Middle frontal gyrus (tissue), 1 donor: ENCODE measurements around the gene CCDC92B.

Experiments used
- DNase-seq: peaks from one replicate; pipeline ENCODE4 v3.0.0-alpha.2; 2015; ENCODE audit warnings: low spot score; ENCODE audit errors: extremely low spot score

The CCDC92B gene

GRCh38 chr17:2721603-2722002 lies 27.8 kb downstream of the CCDC92B start:
- DNase-seq: no peak

- no peak for DNase-seq
These were observed 29.6 kb downstream of the CCDC92B start for GRCh38 chr17:2719861-2720260.

DNA sequence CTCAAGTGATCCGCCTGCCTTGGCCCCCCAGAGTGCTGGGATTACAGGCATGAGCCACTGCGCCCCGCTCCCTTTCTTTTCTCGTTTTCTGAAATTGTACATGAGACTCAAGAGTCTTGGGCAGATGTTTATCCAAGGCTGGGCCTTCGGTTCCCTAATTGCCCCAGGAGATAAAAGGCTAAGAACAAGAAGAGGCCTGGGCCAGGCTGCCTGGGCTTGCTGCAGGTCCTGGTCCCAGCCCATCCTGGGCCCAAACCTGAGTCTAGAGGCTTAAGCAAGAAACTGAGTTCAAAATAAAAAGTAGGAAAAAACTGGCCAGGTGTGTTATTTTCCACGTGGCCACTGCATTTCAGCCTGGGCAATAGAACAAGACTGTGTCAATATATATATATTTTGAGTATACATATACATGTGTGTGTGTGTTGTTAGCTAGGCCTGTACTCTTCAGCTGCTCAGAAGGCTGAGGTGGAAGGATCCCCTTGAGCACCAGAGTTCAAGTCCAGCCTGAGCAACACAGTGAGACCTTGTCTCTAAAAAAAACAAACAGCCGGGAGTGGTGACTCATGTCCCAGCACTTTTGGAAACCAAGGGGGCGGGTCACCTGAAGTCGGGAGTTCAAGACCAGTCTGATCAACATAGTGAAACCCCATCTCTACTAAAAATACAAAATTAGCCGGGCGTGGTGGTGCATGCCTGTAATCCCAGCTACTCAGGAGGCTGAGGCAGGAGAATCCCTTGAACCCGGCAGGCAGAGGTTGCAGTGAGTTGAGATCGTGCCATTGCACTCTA lies 31.1 kb downstream of the CCDC92B start:
- no peak for DNase-seq

- no peak for DNase-seq
These were observed 32.8 kb downstream of the CCDC92B start for GRCh38 chr17:2716649-2717048.

GRCh38 chr17:2713881-2714280 lies 35.6 kb downstream of the CCDC92B start:
- no peak for DNase-seq

DNA sequence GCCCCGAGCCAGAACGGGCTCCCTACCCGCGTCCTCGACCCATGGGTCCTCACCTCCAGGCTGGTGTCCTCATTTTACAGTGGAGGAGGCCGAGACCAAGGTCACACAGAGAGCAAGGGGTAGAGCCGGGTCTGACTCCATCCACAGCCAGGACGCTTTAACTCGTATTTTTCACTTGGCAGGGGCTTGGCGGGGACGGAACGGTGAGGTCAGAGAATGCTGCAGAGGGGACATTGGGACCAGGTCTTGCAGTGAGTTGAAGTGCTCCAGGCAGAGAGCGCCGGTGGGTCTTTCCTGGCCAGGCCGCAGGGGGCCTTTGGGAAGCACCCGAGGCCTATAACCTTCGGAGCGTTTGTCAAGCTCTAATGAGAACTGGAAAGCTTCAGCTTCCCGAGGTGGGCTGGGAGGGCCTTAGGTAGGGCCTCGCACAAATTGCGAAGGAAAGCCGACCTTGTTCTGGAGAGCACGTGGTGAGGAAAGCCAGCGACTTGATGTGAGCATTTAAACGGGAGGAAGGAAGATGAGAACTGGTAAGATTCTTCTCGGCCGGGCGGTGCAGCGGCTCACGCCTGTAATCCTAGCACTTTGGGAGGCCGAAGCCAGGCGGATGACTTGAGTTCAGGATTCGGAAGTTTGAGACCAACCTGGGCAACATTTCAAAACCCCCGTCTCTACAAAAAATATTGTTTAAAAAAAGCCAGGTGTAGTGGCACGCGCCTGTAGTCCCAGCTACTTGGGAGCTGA lies 37.0 kb downstream of the CCDC92B start:
- DNase-seq: no peak

GRCh38 chr17:2711608-2712299 lies 37.7 kb downstream of the CCDC92B start, which contains the start of gene CLUH:
CLUH (minus strand) TSS chr17:2711764; CDS start chr17:2711661, 103 bp downstream.
- peak; percentile 90 for DNase-seq

DNA sequence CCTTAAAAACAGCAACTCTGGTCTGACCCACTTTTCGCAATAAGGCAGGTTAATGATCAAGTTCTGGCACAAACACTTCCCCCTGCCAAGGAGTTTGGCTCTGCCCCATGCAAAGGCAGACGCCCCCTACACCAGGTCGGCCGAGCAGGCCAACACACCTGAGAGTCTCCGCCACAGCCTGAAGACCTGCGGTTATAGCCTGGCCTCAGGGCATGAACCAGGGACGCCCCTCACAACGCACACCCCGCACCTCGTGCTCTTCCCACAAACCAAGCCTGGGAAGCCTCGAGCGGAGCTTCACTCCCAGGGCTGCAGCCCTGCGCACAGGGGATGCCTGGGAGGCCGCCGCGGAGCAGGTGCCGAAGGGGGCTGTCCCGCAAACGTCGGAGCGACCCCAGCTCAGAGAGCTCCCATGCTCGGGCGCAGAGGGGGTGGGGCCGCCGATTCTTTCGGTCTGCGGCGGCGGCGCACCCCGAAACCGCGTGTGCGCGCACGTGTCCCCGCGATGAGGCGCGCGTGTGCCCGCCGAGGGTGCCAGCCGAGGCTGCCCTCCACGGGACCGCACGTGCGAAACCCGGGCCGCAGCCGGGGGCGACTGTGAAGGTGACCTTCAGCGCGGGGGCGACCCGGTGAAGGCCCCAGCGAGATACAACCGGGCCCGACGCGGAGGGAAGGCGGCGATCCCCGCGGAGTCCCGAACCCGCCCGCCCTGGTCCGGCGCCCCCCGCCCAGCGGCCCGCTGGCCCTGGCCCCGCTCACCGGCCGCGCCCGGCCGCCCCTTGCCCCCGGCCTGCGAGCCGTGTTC lies 38.4 kb downstream of the CCDC92B start:
- no peak for DNase-seq

- DNase-seq: no peak
These were observed 39.2 kb downstream of the CCDC92B start for GRCh38 chr17:2710071-2710802.

GRCh38 chr17:2709183-2709661 lies 40.2 kb downstream of the CCDC92B start:
- no peak for DNase-seq

GRCh38 chr17:2708585-2709182 lies 40.8 kb downstream of the CCDC92B start:
- DNase-seq: no peak

DNA sequence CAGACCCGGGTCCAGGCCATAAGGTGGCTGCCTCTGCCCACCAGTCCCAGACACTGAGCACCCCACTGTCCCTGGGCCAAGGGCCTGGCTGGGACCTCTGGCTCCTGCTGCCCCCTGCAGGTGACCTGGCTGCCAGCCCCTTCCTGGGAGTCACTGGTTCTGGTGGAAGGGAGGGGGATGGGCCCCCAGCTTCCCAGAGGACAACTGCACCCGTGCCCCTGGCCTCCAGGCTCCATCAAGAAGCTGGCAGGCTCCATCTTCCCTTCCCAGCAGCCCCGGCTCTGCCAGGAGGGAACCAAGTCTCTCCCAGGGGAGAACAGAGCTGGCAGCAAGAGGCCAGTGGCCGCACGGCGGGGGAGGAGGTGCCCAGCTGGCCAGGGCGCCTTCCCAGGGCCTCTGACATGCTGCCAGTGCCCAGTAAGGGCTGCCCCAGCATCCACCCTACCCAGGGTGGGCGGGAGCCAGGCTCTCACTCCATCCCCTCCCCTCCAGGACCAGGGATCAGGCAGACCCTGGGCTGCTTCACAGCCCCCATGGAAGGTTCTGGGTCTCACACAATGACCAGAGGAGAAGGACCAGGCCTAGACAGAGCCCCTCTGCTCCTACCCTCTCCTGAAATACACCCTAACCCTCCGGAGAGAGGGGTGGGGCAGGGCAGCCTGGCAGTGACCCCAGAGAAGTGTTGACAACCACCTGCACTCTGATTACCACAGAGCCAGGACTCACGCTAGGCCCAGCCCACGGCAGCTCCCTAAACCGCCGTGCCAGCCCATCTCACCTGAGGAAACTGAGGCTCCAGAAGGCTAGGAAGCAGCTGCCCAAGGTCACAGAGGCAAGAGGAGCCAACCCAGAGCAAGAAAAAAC lies 41.5 kb downstream of the CCDC92B start:
- no peak for DNase-seq

- DNase-seq: no peak
These were observed 42.4 kb downstream of the CCDC92B start for GRCh38 chr17:2706911-2707510.

DNA sequence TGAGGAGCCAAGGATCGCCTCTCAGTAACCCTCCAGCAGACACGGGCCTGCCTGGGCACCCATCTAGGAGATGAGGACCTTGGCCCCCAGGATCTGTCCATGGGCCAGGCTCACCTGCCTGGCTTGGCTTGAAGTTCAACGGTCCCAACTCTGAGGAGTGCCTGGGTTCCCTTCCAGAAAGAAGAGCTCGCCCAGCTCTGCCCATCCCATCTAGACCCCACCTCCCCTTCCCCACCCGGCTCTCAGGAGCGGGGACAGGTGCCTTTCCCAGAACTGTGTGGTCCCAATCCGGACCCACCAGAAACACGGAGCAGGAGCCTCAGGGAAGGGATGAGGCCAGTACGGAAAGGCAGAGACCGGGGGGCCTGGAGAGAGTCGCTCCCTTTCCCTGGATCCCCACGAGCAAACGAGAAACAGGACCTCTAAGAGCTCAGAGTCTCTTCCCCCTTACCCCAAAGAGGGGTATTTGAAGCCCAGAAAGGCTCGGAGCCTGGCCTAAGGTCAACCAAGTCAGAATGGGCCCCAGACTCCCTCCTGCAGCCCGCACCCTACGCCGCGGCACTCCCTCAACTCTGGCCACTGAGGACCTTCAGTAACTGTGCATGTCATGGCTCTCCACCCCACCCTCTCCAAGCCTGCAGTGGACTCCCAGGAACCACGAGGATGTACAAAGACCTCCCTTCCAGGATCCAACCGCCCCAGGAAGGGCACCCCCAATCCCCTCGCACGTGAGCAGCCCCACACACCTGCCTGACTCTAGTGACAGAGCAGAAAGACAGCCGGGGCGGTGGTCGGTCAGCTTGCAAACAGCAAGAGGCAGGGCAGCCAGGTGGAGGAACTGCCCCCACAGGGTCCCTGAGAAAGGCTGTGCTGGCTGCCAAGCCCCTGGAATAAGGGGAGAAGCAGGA lies 43.3 kb downstream of the CCDC92B start:
- DNase-seq: no peak

GRCh38 chr17:2705263-2705662 lies 44.2 kb downstream of the CCDC92B start:
- DNase-seq: no peak

- DNase-seq: no peak
These were observed 44.6 kb downstream of the CCDC92B start for GRCh38 chr17:2704890-2705248.

DNA sequence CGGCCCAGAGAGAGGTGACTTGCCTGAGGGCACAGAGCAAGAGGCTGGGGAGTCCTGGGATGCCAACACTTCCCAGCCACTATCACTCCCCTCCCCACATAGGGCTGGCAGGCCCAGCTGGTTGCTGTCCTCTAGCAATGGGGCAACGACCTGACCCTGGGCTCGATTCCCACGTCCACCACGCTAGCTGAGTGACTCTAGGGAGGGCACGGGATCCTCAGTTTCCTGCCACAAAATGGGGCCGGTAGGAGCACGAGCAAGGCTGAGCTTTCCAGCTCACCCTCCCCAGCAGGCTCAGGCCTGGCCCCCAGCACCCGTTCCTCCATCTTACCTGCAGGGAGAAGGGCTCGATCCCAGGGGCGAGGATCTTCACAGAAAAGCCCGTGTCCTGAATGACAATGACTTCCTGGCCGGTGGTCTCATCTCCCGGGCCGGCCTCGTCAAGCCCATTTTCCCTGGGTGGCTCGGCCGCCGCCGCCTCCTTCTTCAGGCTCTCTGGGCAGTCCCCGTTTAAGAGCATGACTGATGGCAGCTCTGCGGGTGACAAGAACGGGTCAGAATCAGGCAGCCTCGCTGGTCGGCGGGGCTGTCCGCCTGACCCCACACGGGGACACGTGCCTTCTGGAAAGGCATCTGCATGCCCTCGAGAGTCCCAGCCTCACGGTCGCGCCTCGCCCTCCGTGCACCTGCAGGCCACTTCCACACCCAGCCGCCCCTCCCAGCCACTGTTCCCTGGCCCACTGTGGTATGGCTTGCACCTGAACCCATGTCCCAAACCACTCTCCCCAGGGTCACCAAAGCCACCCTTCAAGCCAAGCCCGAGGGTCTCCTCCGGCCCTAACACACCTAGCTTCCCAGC lies 45.2 kb downstream of the CCDC92B start:
- no peak for DNase-seq
